ENCODE measurements around the gene ZNHIT3.

ZNHIT3 gene

GRCh38 chr17:36495076-36495578, 8.6 kb downstream of the ZNHIT3 start:
- no peak overlapping the region for H3K27ac ChIP-seq (ENCODE audit: low read depth, low read length, poor library complexity, severe bottlenecking)
- H4K20me1 ChIP-seq (ENCODE audit: insufficient read depth, low read length), result no peaks in the 10 kb centered on the region
- H3K79me2 ChIP-seq (ENCODE audit: insufficient read depth, low read length), result peaks cover 13% of the 10 kb centered on the region
- no peaks in the 10 kb centered on the region for H3F3A ChIP-seq (ENCODE audit: insufficient read depth, low read length)
- H3K9me3 ChIP-seq (ENCODE audit: low read length), result no peaks in the 10 kb centered on the region
- H3K9ac ChIP-seq (ENCODE audit: low read length), result no peak overlapping the region
- no peak overlapping the region for H2AFZ ChIP-seq (ENCODE audit: low read length)
- H3K27me3 ChIP-seq (ENCODE audit: insufficient read depth, low read length), result no peaks in the 10 kb centered on the region
- H3K4me1 ChIP-seq (ENCODE audit: insufficient read depth, low read length, severe bottlenecking), result no peaks in the 10 kb centered on the region
- TF ChIP-seq EZH2 (IDR thresholded peaks at IDR 0.05; ENCODE audit: borderline replicate concordance, low read length), result no peak
- TF ChIP-seq CTCF (IDR thresholded peaks at IDR 0.05; ENCODE audit: low read length), result no peak
- H3K4me2 ChIP-seq (ENCODE audit: low read length), result no peak overlapping the region
- no peak overlapping the region for H3K4me3 ChIP-seq (ENCODE audit: low read depth, low read length, poor library complexity, severe bottlenecking)
- peaks cover 78% of the 10 kb centered on the region for H3K36me3 ChIP-seq (ENCODE audit: insufficient read depth, low read length)
- no peaks in the 10 kb centered on the region for H3K9me2 ChIP-seq (ENCODE audit: low read depth, low read length)

GRCh38 chr17:36496018-36496789, 9.7 kb downstream of the ZNHIT3 start:
- H3F3A ChIP-seq (ENCODE audit: insufficient read depth, low read length), result no peaks in the 10 kb centered on the region
- H3K9me2 ChIP-seq (ENCODE audit: low read depth, low read length), result no peaks in the 10 kb centered on the region
- H4K20me1 ChIP-seq (ENCODE audit: insufficient read depth, low read length), result no peaks in the 10 kb centered on the region
- no peaks in the 10 kb centered on the region for H3K9me3 ChIP-seq (ENCODE audit: low read length)
- H2AFZ ChIP-seq (ENCODE audit: low read length), result no peak overlapping the region
- H3K36me3 ChIP-seq (ENCODE audit: insufficient read depth, low read length), result peaks cover 82% of the 10 kb centered on the region
- H3K4me1 ChIP-seq (ENCODE audit: insufficient read depth, low read length, severe bottlenecking), result no peaks in the 10 kb centered on the region
- H3K9ac ChIP-seq (ENCODE audit: low read length), result no peak overlapping the region
- H3K4me3 ChIP-seq (ENCODE audit: low read depth, low read length, poor library complexity, severe bottlenecking), result no peak overlapping the region
- H3K4me2 ChIP-seq (ENCODE audit: low read length), result no peak overlapping the region
- H3K27ac ChIP-seq (ENCODE audit: low read depth, low read length, poor library complexity, severe bottlenecking), result no peak overlapping the region
- TF ChIP-seq CTCF (IDR thresholded peaks at IDR 0.05; ENCODE audit: low read length) (no peak), EZH2 (IDR thresholded peaks at IDR 0.05; ENCODE audit: borderline replicate concordance, low read length) (no peak)
- H3K79me2 ChIP-seq (ENCODE audit: insufficient read depth, low read length), result peaks cover 5% of the 10 kb centered on the region; the same call in 1 of the 2 replicates
- no peaks in the 10 kb centered on the region for H3K27me3 ChIP-seq (ENCODE audit: insufficient read depth, low read length)

GRCh38 chr17:36498155-36498554, 11.7 kb downstream of the ZNHIT3 start:
- H3K4me3 ChIP-seq (ENCODE audit: low read depth, low read length, poor library complexity, severe bottlenecking), result no peak overlapping the region
- H3K4me1 ChIP-seq (ENCODE audit: insufficient read depth, low read length, severe bottlenecking), result no peaks in the 10 kb centered on the region
- peaks cover 76% of the 10 kb centered on the region for H3K36me3 ChIP-seq (ENCODE audit: insufficient read depth, low read length)
- TF ChIP-seq CTCF (IDR thresholded peaks at IDR 0.05; ENCODE audit: low read length), result no peak
- no peak for TF ChIP-seq EZH2 (IDR thresholded peaks at IDR 0.05; ENCODE audit: borderline replicate concordance, low read length)
- no peaks in the 10 kb centered on the region for H3K9me3 ChIP-seq (ENCODE audit: low read length)
- H3K9me2 ChIP-seq (ENCODE audit: low read depth, low read length), result no peaks in the 10 kb centered on the region
- H3K27ac ChIP-seq (ENCODE audit: low read depth, low read length, poor library complexity, severe bottlenecking), result no peak overlapping the region
- no peaks in the 10 kb centered on the region for H3K79me2 ChIP-seq (ENCODE audit: insufficient read depth, low read length)
- H3F3A ChIP-seq (ENCODE audit: insufficient read depth, low read length), result no peaks in the 10 kb centered on the region
- no peak overlapping the region for H3K9ac ChIP-seq (ENCODE audit: low read length)
- H4K20me1 ChIP-seq (ENCODE audit: insufficient read depth, low read length), result no peaks in the 10 kb centered on the region
- H3K27me3 ChIP-seq (ENCODE audit: insufficient read depth, low read length), result no peaks in the 10 kb centered on the region
- H2AFZ ChIP-seq (ENCODE audit: low read length), result no peak overlapping the region
- H3K4me2 ChIP-seq (ENCODE audit: low read length), result no peak overlapping the region
